LNCaP clone FGC (cell line): Measurements from ENCODE around the gene SCGB1D4.

Experiments
- DNase-seq: peaks from one replicate; pipeline ENCODE4 v3.0.0-alpha.2; 2011; ENCODE audit warnings: low read depth
- H3K4me3 ChIP-seq: 2 replicates; pipeline ENCODE4 v1.5.1; 2011; ENCODE audit warnings: mild to moderate bottlenecking, low read depth, low read length, control low read depth
- CTCF ChIP-seq: IDR thresholded peaks from 2 replicates; pipeline ENCODE4 v1.5.1; 2012; ENCODE audit warnings: mild to moderate bottlenecking; ENCODE audit not compliant: control insufficient read depth, insufficient read depth; ENCODE audit errors: extremely low read depth

SCGB1D4 gene

GRCh38 chr11:62315431-62315830 is 16.6 kb upstream of the SCGB1D4 start:
- no peak for DNase-seq
- no peak overlapping the region for H3K4me3 ChIP-seq
- no peak for TF ChIP-seq CTCF

- no peak for DNase-seq
- H3K4me3 ChIP-seq: no peak overlapping the region
- no peak for TF ChIP-seq CTCF
Measured at GRCh38 chr11:62309991-62310390, 11.1 kb upstream of the SCGB1D4 start.

- H3K4me3 ChIP-seq: no peak overlapping the region
- DNase-seq: no peak
- TF ChIP-seq CTCF: no peak
Measured at GRCh38 chr11:62307950-62308349, 9.1 kb upstream of the SCGB1D4 start.

GRCh38 chr11:62306227-62306626 is 7.4 kb upstream of the SCGB1D4 start:
- no peak for TF ChIP-seq CTCF

GRCh38 chr11:62295504-62295903 is 3.4 kb downstream of the SCGB1D4 start:
- peak; percentile 30 for DNase-seq
- no peak for TF ChIP-seq CTCF
- H3K4me3 ChIP-seq: no peak overlapping the region

More at GRCh38 chr11:62306227-62306626, 7.4 kb upstream of the SCGB1D4 start:
- H3K4me3 ChIP-seq: no peak overlapping the region
- DNase-seq: no peak

- TF ChIP-seq CTCF: no peak
- no peak overlapping the region for H3K4me3 ChIP-seq
- DNase-seq: no peak
Measured at GRCh38 chr11:62280452-62280851, 18.4 kb downstream of the SCGB1D4 start.

GRCh38 chr11:62273789-62274275 is 25.0 kb downstream of the SCGB1D4 start:
- no peak for DNase-seq
- no peak overlapping the region for H3K4me3 ChIP-seq
- no peak for TF ChIP-seq CTCF
